MM.1S (cell line): ENCODE data around the gene WHRN.

Experiments used
- DNase-seq: peaks from one replicate; pipeline ENCODE4 v3.0.0-alpha.2; 2015
- H2AFZ ChIP-seq: fragments of 300-600 bp; sonication (generic); 2 replicates; pipeline ENCODE4 v1.6.0; 2016; ENCODE audit warnings: antibody characterized with exemption, low read length
- H3F3A ChIP-seq: fragments of 300-600 bp; sonication (generic); 2 replicates; pipeline ENCODE4 v1.6.1; 2016; ENCODE audit warnings: mild to moderate bottlenecking, antibody characterized with exemption, low read length, moderate library complexity, mixed read lengths; ENCODE audit not compliant: insufficient read depth
- H3K27ac ChIP-seq: fragments of 300-600 bp; sonication (generic); 2 replicates; pipeline ENCODE4 v1.5.1; 2016; ENCODE audit warnings: mild to moderate bottlenecking, low read length
- H3K27me3 ChIP-seq: fragments of 300-600 bp; sonication (generic); replicated peaks from 2 replicates; pipeline ENCODE4 v1.6.0; 2016; ENCODE audit warnings: low read length; ENCODE audit not compliant: insufficient read depth
- H3K36me3 ChIP-seq: fragments of 300-600 bp; sonication (generic); replicated peaks from 2 replicates; pipeline ENCODE4 v1.6.1; 2016; ENCODE audit warnings: mild to moderate bottlenecking, low read length, mixed read lengths; ENCODE audit not compliant: insufficient read depth
- H3K4me1 ChIP-seq: fragments of 300-600 bp; sonication (generic); 2 replicates; pipeline ENCODE4 v1.6.1; 2016; ENCODE audit warnings: low read length, mixed read lengths
- H3K4me2 ChIP-seq: fragments of 300-600 bp; sonication (generic); 2 replicates; pipeline ENCODE4 v1.6.0; 2016; ENCODE audit warnings: low read depth, low read length
- H3K4me3 ChIP-seq: fragments of 300-600 bp; sonication (generic); 2 replicates; pipeline ENCODE4 v1.5.1; 2016; ENCODE audit warnings: low read length, mixed read lengths
- H3K79me2 ChIP-seq: fragments of 300-600 bp; sonication (generic); 2 replicates; pipeline ENCODE4 v1.6.1; 2016; ENCODE audit warnings: mixed run types, low read length, mixed read lengths
- H3K9ac ChIP-seq: fragments of 300-600 bp; sonication (generic); 2 replicates; pipeline ENCODE4 v1.6.1; 2016; ENCODE audit warnings: low read length, mixed read lengths
- H3K9me2 ChIP-seq: fragments of 300-600 bp; sonication (generic); replicated peaks from 2 replicates; pipeline ENCODE4 v1.6.1; 2016; ENCODE audit warnings: mild to moderate bottlenecking, low read length, mixed read lengths; ENCODE audit not compliant: insufficient read depth
- H3K9me3 ChIP-seq: fragments of 300-600 bp; sonication (generic); replicated peaks from 2 replicates; pipeline ENCODE4 v1.6.1; 2016; ENCODE audit warnings: mild to moderate bottlenecking, low read length, mixed read lengths; ENCODE audit not compliant: insufficient read depth
- H4K20me1 ChIP-seq: fragments of 300-600 bp; sonication (generic); 2 replicates; pipeline ENCODE4 v1.6.1; 2016; ENCODE audit warnings: mild to moderate bottlenecking, low read length, moderate library complexity, mixed read lengths; ENCODE audit not compliant: insufficient read depth
- EZH2 ChIP-seq: fragments of 300-600 bp; sonication (generic); optimal IDR thresholded peaks from 2 replicates; pipeline ENCODE3; 2017; ENCODE audit warnings: low read depth, mild to moderate bottlenecking, antibody characterized with exemption, low read length, mixed read lengths
- EZH2phosphoT487 ChIP-seq: fragments of 300-600 bp; sonication (generic); IDR thresholded peaks from 2 replicates; pipeline ENCODE4 v1.6.1; 2018; ENCODE audit warnings: antibody characterized with exemption, low read length
- TF ChIP-seq, protein P1 (sequence below): fragments of 300-600 bp; sonication (generic); IDR thresholded peaks from 2 replicates; pipeline ENCODE4 v1.5.1; 2016; ENCODE audit warnings: antibody characterized with exemption, low read length, mixed read lengths

The WHRN gene

GRCh38 chr9:114450833-114451706 lies 54.2 kb downstream of the WHRN start:
- Histone ChIP-seq H3K4me2 (peak overlapping the region; percentile 43; the same call in 1 of the 2 replicates), H3K27me3 (no peaks in the 10 kb centered on the region), H3K4me3 (no peak overlapping the region), H3K4me1 (peaks cover 68% of the 10 kb centered on the region), H3K79me2 (peaks cover 43% of the 10 kb centered on the region), H2AFZ (no peak overlapping the region), H3K9ac (peak overlapping the region; percentile 92), H3K9me3 (0 out of 2 replicates have a peak, but pooled peaks cover 6% of the 10 kb centered on the region), H4K20me1 (no peaks in the 10 kb centered on the region), H3K27ac (peak overlapping the region; percentile 97), H3K36me3 (no peaks in the 10 kb centered on the region), H3F3A (peaks cover 52% of the 10 kb centered on the region), H3K9me2 (no peaks in the 10 kb centered on the region)
- TF ChIP-seq EZH2 (no peak), EZH2phosphoT487 (no peak)
- TF ChIP-seq, protein P1, sequence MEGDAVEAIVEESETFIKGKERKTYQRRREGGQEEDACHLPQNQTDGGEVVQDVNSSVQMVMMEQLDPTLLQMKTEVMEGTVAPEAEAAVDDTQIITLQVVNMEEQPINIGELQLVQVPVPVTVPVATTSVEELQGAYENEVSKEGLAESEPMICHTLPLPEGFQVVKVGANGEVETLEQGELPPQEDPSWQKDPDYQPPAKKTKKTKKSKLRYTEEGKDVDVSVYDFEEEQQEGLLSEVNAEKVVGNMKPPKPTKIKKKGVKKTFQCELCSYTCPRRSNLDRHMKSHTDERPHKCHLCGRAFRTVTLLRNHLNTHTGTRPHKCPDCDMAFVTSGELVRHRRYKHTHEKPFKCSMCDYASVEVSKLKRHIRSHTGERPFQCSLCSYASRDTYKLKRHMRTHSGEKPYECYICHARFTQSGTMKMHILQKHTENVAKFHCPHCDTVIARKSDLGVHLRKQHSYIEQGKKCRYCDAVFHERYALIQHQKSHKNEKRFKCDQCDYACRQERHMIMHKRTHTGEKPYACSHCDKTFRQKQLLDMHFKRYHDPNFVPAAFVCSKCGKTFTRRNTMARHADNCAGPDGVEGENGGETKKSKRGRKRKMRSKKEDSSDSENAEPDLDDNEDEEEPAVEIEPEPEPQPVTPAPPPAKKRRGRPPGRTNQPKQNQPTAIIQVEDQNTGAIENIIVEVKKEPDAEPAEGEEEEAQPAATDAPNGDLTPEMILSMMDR: no peak
- DNase-seq: peak; percentile 57

- H3K9me2 ChIP-seq: no peaks in the 10 kb centered on the region
- no peaks in the 10 kb centered on the region for H3K27me3 ChIP-seq
- peaks cover 68% of the 10 kb centered on the region for H3K4me1 ChIP-seq
These were observed 55.1 kb downstream of the WHRN start for GRCh38 chr9:114450181-114450580.

GRCh38 chr9:114449236-114449635 lies 56.0 kb downstream of the WHRN start:
- DNase-seq: peak; percentile 65
- peak overlapping the region; percentile 97 for H3K27ac ChIP-seq
- H3K9ac ChIP-seq: peak overlapping the region; percentile 26
- no peak overlapping the region for H3K4me3 ChIP-seq
- H2AFZ ChIP-seq: no peak overlapping the region
- H3F3A ChIP-seq: peaks cover 52% of the 10 kb centered on the region
- no peaks in the 10 kb centered on the region for H3K36me3 ChIP-seq
- H3K4me1 ChIP-seq: peaks cover 68% of the 10 kb centered on the region
- H3K79me2 ChIP-seq: peaks cover 49% of the 10 kb centered on the region
- H4K20me1 ChIP-seq: no peaks in the 10 kb centered on the region
- TF ChIP-seq EZH2phosphoT487: no peak
- TF ChIP-seq, protein P1: no peak
- TF ChIP-seq EZH2: no peak
- H3K4me2 ChIP-seq: peak overlapping the region; percentile 63
- no peaks in the 10 kb centered on the region for H3K27me3 ChIP-seq
- H3K9me3 ChIP-seq: 0 out of 2 replicates have a peak, but pooled peaks cover 6% of the 10 kb centered on the region
- H3K9me2 ChIP-seq: no peaks in the 10 kb centered on the region

More at GRCh38 chr9:114450181-114450580, 55.1 kb downstream of the WHRN start:
- Histone ChIP-seq H3K27ac (peak overlapping the region; percentile 97), H3K9me3 (0 out of 2 replicates have a peak, but pooled peaks cover 6% of the 10 kb centered on the region), H3K79me2 (peaks cover 49% of the 10 kb centered on the region), H3K4me2 (no peak overlapping the region), H3F3A (peaks cover 52% of the 10 kb centered on the region), H4K20me1 (no peaks in the 10 kb centered on the region), H3K4me3 (no peak overlapping the region), H3K9ac (peak overlapping the region; percentile 26; the same call in 1 of the 2 replicates), H3K36me3 (no peaks in the 10 kb centered on the region), H2AFZ (no peak overlapping the region)
- no peak for DNase-seq
- TF ChIP-seq EZH2phosphoT487: no peak
- TF ChIP-seq, protein P1: no peak
